DOHH2 (cell line): ENCODE results near the gene ISLR2.

Source experiments
- EZH2phosphoT487 ChIP-seq: fragments of 200-600 bp; sonication (generic); IDR thresholded peaks from 2 replicates; pipeline ENCODE4 v1.6.1; 2017; ENCODE audit warnings: borderline replicate concordance, mild to moderate bottlenecking, antibody characterized with exemption, low read length, moderate library complexity, mixed read lengths
- TF ChIP-seq, protein P1 (sequence below): fragments of 200-600 bp; sonication (generic); IDR thresholded peaks from one replicate; pipeline ENCODE4 v1.5.1; 2014; ENCODE audit warnings: antibody characterized with exemption, mild to moderate bottlenecking, low read depth, low read length; ENCODE audit not compliant: poor library complexity, severe bottlenecking

GRCh38 chr15:74109713-74110112 is 20.7 kb upstream of the ISLR2 start:
- TF ChIP-seq, protein P1, sequence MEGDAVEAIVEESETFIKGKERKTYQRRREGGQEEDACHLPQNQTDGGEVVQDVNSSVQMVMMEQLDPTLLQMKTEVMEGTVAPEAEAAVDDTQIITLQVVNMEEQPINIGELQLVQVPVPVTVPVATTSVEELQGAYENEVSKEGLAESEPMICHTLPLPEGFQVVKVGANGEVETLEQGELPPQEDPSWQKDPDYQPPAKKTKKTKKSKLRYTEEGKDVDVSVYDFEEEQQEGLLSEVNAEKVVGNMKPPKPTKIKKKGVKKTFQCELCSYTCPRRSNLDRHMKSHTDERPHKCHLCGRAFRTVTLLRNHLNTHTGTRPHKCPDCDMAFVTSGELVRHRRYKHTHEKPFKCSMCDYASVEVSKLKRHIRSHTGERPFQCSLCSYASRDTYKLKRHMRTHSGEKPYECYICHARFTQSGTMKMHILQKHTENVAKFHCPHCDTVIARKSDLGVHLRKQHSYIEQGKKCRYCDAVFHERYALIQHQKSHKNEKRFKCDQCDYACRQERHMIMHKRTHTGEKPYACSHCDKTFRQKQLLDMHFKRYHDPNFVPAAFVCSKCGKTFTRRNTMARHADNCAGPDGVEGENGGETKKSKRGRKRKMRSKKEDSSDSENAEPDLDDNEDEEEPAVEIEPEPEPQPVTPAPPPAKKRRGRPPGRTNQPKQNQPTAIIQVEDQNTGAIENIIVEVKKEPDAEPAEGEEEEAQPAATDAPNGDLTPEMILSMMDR = no peak
- TF ChIP-seq EZH2phosphoT487 = no peak
